HepG2 (cell line): ENCODE results near the gene CHMP1A. TPM values are rescaled to one million over a fixed set of nuclear protein-coding genes. Genes with fewer than 3 reads are reported as not detected.

Source experiments
- HNRNPUL1 ChIP-seq: fragments of 200-400 bp; formaldehyde crosslinking; IDR thresholded peaks from 2 replicates; pipeline ENCODE4 v1.6.1; 2017; ENCODE audit warnings: low read depth, mild to moderate bottlenecking, low read length, moderate library complexity
- HOXA3 ChIP-seq: sonication (generic); formaldehyde crosslinking; IDR thresholded peaks from 2 replicates; pipeline ENCODE4 v1.5.0; 2020; ENCODE audit warnings: missing genetic modification reagents
- PREB ChIP-seq: sonication (generic); formaldehyde crosslinking; IDR thresholded peaks from 2 replicates; pipeline ENCODE4 v1.4.0; 2020; ENCODE audit warnings: missing genetic modification reagents
- ZFP41 ChIP-seq: sonication (generic); formaldehyde crosslinking; IDR thresholded peaks from 2 replicates; pipeline ENCODE4 v1.4.0; 2020; ENCODE audit warnings: mild to moderate bottlenecking, missing genetic modification reagents, borderline replicate concordance
- ZNF33B ChIP-seq: sonication (generic); formaldehyde crosslinking; IDR thresholded peaks from 2 replicates; pipeline ENCODE4 v1.5.1; 2020; ENCODE audit warnings: mild to moderate bottlenecking, missing genetic modification reagents
- ZNF839 ChIP-seq: sonication (generic); formaldehyde crosslinking; IDR thresholded peaks from 2 replicates; pipeline ENCODE4 v1.4.0; 2020; ENCODE audit warnings: missing genetic modification reagents, mild to moderate bottlenecking, borderline replicate concordance
- ZSCAN25 ChIP-seq: sonication (generic); formaldehyde crosslinking; IDR thresholded peaks from 2 replicates; pipeline ENCODE4 v1.8.0; 2022; ENCODE audit warnings: mild to moderate bottlenecking, missing genetic modification reagents
- polyA plus RNA-seq, 8 experiments: library from polyadenylated mRNA; depleted of rRNA in 3 of 8; stranded (reverse) in 7 of 8; unstranded in 1 of 8; fragments of >200 nt; fragmentation: Illumina TruSeq in 4 of 8; extraction: Trizol in 4 of 8; gene quantifications; 2 replicates each; pipeline versions ENCODE4 v1.2.1 to v1.2.3, GENCODE V29; 2011 to 2016; ENCODE audit warnings: low read depth in 4 of 8, missing spikeins in 1 of 8, mixed read lengths in 1 of 8; ENCODE audit not compliant: insufficient read depth in 1 of 8
- total RNA-seq, 5 experiments: library from RNA; depleted of rRNA; stranded (reverse); fragments of >200 nt; fragmentation: Illumina TruSeq; extraction: Trizol; gene quantifications; 2 replicates each; pipeline ENCODE4 v1.2.3, GENCODE V29; 2016; ENCODE audit warnings: low read depth in 1 of 5
- TF ChIP-seq, protein P1 (sequence below): sonication (generic); formaldehyde crosslinking; IDR thresholded peaks from 2 replicates; pipeline ENCODE4 v1.5.1; 2020; ENCODE audit warnings: mild to moderate bottlenecking, missing genetic modification reagents, moderate library complexity
- TF ChIP-seq, protein P2 (sequence below): sonication (generic); IDR thresholded peaks from 2 replicates; pipeline ENCODE4 v1.6.1; 2016; ENCODE audit warnings: low read depth, borderline replicate concordance

The CHMP1A gene
- total and polyA plus RNA-seq, 2 of the 13 experiments (the other 11 are each of a cell fraction or from before 2014, with no cell fraction given), result 69.4 to 73.3 TPM

DNA sequence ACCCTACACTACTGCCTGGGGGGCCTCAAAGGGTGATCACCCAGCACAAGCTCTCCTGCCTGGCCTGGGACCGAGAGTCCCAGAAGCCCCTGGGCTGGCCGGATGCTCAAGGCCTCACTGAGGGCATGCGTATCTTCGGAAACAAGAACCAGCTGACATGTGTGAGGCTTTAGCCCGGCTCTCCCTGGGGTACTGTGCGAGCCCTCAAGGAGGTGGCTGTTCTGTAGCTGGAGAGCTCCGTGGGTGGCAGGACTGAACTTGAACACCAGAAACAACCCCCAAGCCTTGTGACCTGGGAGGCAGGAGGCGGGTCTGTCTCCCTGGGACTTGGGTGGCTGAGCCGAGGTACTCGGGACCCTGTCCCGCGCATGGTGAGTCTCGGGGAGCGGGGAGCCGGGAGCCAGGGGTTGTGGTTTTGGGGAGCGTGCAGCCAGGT, 37.1 kb downstream of the CHMP1A start (continued):
- TF ChIP-seq ZSCAN25 (CRISPR knock-in tag), result 0 out of 2 replicates have a peak, but pooled peaks have one; percentile 42
- TF ChIP-seq, protein P1, sequence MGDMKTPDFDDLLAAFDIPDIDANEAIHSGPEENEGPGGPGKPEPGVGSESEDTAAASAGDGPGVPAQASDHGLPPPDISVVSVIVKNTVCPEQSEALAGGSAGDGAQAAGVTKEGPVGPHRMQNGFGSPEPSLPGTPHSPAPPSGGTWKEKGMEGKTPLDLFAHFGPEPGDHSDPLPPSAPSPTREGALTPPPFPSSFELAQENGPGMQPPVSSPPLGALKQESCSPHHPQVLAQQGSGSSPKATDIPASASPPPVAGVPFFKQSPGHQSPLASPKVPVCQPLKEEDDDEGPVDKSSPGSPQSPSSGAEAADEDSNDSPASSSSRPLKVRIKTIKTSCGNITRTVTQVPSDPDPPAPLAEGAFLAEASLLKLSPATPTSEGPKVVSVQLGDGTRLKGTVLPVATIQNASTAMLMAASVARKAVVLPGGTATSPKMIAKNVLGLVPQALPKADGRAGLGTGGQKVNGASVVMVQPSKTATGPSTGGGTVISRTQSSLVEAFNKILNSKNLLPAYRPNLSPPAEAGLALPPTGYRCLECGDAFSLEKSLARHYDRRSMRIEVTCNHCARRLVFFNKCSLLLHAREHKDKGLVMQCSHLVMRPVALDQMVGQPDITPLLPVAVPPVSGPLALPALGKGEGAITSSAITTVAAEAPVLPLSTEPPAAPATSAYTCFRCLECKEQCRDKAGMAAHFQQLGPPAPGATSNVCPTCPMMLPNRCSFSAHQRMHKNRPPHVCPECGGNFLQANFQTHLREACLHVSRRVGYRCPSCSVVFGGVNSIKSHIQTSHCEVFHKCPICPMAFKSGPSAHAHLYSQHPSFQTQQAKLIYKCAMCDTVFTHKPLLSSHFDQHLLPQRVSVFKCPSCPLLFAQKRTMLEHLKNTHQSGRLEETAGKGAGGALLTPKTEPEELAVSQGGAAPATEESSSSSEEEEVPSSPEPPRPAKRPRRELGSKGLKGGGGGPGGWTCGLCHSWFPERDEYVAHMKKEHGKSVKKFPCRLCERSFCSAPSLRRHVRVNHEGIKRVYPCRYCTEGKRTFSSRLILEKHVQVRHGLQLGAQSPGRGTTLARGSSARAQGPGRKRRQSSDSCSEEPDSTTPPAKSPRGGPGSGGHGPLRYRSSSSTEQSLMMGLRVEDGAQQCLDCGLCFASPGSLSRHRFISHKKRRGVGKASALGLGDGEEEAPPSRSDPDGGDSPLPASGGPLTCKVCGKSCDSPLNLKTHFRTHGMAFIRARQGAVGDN (CRISPR knock-in tag), result peak; percentile 93
- TF ChIP-seq, protein P2, sequence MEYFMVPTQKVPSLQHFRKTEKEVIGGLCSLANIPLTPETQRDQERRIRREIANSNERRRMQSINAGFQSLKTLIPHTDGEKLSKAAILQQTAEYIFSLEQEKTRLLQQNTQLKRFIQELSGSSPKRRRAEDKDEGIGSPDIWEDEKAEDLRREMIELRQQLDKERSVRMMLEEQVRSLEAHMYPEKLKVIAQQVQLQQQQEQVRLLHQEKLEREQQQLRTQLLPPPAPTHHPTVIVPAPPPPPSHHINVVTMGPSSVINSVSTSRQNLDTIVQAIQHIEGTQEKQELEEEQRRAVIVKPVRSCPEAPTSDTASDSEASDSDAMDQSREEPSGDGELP, result peak; percentile 64; the same call in 1 of the 2 replicates
- peak; percentile 6; the same call in 1 of the 2 replicates for TF ChIP-seq HOXA3 (CRISPR knock-in tag)
- TF ChIP-seq ZNF33B (CRISPR knock-in tag), result peak; percentile 52; the same call in 1 of the 2 replicates
- TF ChIP-seq ZNF839 (CRISPR knock-in tag), result no peak
- TF ChIP-seq HNRNPUL1, result no peak
- TF ChIP-seq ZFP41 (CRISPR knock-in tag), result 0 out of 2 replicates have a peak, but pooled peaks have one; percentile 17
- no peak for TF ChIP-seq PREB (CRISPR knock-in tag)
- TF ChIP-seq, all 625 proteins: peak for 23
